Suppressor macrophage (primary cell): ENCODE results near the gene SCN8A.

Experiments
- DNase-seq, 4 experiments: peaks; one replicate each; pipeline ENCODE4 v3.0.0-alpha.2; 2020 to 2022

SCN8A gene

DNA sequence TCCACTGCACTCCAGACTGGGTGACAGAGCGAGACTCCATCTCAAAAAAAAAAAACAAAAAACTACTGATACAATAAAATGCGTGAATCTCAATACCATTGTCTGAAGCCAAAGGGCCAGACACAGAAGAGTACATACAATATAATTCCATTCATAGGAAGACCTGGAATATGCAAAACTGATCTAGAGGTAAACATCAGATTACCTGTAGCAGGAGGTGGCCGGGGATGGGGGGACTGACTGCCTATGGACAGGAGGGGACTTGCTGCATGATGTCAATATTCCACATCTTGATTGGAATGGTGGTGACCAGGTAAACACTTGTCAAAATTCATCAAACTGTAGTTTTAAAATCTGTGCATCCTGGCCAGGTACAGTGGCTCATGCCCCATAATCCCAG lies 270.0 kb downstream of the SCN8A start:
- DNase-seq, result no peak
